Mesendoderm (in vitro differentiated cells): ENCODE results near the gene WNT9B.

Experiments
- DNase-seq: peaks from one replicate; pipeline ENCODE4 v3.0.0; 2013
- H2AK5ac ChIP-seq: 2 replicates; pipeline ENCODE4 v1.6.1; 2013; ENCODE audit warnings: low read length, inconsistent platforms
- H2BK120ac ChIP-seq: 2 replicates; pipeline ENCODE4 v1.6.1; 2013; ENCODE audit warnings: low read depth, mild to moderate bottlenecking, low read length, moderate library complexity, mixed read lengths
- H2BK15ac ChIP-seq: replicated peaks from 2 replicates; pipeline ENCODE4 v1.6.1; 2013; ENCODE audit warnings: low read depth, mild to moderate bottlenecking, moderate library complexity
- H2BK5ac ChIP-seq: 2 replicates; pipeline ENCODE4 v1.6.1; 2013; ENCODE audit warnings: low read length, inconsistent platforms
- H3K18ac ChIP-seq: 2 replicates; pipeline ENCODE4 v1.6.1; 2013; ENCODE audit warnings: mild to moderate bottlenecking, low read length, mixed read lengths
- H3K23ac ChIP-seq: one replicate; pipeline ENCODE4 v1.6.1; 2013; ENCODE audit warnings: low read length
- H3K27ac ChIP-seq: 2 replicates; pipeline ENCODE4 v1.5.1; 2013; ENCODE audit warnings: low read depth, mild to moderate bottlenecking, inconsistent platforms, low read length, moderate library complexity
- H3K27me3 ChIP-seq: 2 replicates; pipeline ENCODE4 v1.6.1; 2013; ENCODE audit warnings: low read length, control low read depth, mild to moderate bottlenecking, inconsistent platforms; ENCODE audit not compliant: insufficient read depth, poor library complexity
- H3K36me3 ChIP-seq: 2 replicates; pipeline ENCODE4 v1.6.1; 2013; ENCODE audit warnings: low read length, inconsistent platforms; ENCODE audit not compliant: control insufficient read depth, insufficient read depth
- H3K4ac ChIP-seq: one replicate; pipeline ENCODE4 v1.6.1; 2013; ENCODE audit warnings: low read depth, mild to moderate bottlenecking, low read length, moderate library complexity
- H3K4me1 ChIP-seq: 2 replicates; pipeline ENCODE4 v1.6.1; 2013; ENCODE audit warnings: low read depth, low read length, inconsistent platforms; ENCODE audit not compliant: control insufficient read depth
- H3K4me2 ChIP-seq: 2 replicates; pipeline ENCODE4 v1.6.1; 2013; ENCODE audit warnings: low read length
- H3K4me3 ChIP-seq: 2 replicates; pipeline ENCODE4 v1.5.1; 2013; ENCODE audit warnings: mild to moderate bottlenecking, low read length
- H3K56ac ChIP-seq: one replicate; pipeline ENCODE4 v1.6.1; 2013; ENCODE audit warnings: low read length
- H3K79me1 ChIP-seq: 2 replicates; pipeline ENCODE4 v1.6.1; 2013; ENCODE audit warnings: low read length, inconsistent platforms
- H3K79me2 ChIP-seq: 2 replicates; pipeline ENCODE4 v1.6.1; 2013; ENCODE audit warnings: mild to moderate bottlenecking, low read length; ENCODE audit not compliant: control insufficient read depth, insufficient read depth
- H3K9ac ChIP-seq: 2 replicates; pipeline ENCODE4 v1.6.1; 2013; ENCODE audit warnings: low read length, inconsistent platforms
- H4K5ac ChIP-seq: one replicate; pipeline ENCODE4 v1.6.1; 2013; ENCODE audit warnings: low read length
- H4K8ac ChIP-seq: one replicate; pipeline ENCODE4 v1.6.1; 2013; ENCODE audit warnings: low read depth, mild to moderate bottlenecking, control low read depth, low read length, moderate library complexity
- WGBS: extraction: QIAGEN DNeasy Blood & Tissue Kit; methylation state at CpG from one replicate; pipeline ENCODE4 v1.1.7; 2013; ENCODE audit warnings: low lambda C conversion rate, missing lambda C conversion rate; ENCODE audit not compliant: insufficient coverage; ENCODE audit errors: extremely low coverage; 5-methylcytosine and 5-hydroxymethylcytosine counted together

The WNT9B gene

DNA sequence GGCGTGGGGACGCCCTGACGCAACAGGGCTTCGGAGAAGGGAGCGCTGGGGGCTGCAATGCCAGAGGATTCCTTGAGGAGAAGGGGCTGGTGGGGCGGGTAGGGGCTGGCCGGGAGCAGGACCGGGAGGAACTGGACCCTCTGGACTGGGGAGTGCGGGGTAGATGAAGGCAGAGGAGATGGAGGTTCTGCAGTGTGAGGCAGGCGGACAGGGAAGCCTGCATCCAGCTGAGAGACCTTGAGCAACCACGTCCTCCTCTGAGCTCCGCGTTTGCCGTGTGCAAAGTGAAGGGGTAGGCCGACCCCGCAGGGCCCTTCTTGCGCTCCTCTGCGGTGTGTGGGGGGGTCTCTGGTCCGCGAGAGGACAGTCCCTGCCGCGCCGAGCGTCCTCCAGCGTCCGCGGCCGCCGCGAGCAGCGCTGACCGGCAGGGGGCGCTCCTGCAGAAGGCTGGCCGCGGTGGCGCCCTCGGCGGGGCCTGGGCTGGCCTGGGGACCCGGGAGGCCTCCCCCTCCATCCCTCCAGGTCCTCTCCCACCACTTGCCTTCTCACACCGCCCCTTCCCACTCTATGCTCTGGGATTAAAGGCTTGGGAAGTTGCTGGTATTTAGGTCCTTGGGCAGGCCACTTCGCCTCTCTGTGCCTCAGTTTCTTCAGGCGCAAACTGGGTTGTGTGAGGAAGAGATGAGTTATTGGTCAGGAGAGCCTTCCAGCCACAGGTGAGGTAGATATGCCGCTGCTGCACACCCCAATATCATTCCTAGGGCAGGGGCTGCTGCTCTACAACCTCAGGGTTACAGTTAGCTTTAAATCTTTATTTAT lies 9.6 kb upstream of the WNT9B start:
- H3K18ac ChIP-seq, result no peak overlapping the region
- H3K27me3 ChIP-seq, result peaks cover 2% of the 10 kb centered on the region
- H2BK5ac ChIP-seq, result no peak overlapping the region
- no peak overlapping the region for H4K8ac ChIP-seq
- no peak overlapping the region for H2AK5ac ChIP-seq
- DNase-seq, result peak; percentile 54
- H3K4me2 ChIP-seq, result peak overlapping the region; percentile 23
- peak overlapping the region; percentile 73 for H3K56ac ChIP-seq
- H3K79me2 ChIP-seq, result no peaks in the 10 kb centered on the region
- no peak overlapping the region for H3K4ac ChIP-seq
- whole genome bisulfite sequencing, result no CpG with 5 or more reads among the region's 43 CpGs
- no peak overlapping the region for H3K4me3 ChIP-seq
- no peak overlapping the region for H2BK15ac ChIP-seq
- H3K9ac ChIP-seq, result peak overlapping the region; percentile 44
- no peak overlapping the region for H2BK120ac ChIP-seq
- no peak overlapping the region for H3K27ac ChIP-seq
- no peak overlapping the region for H4K5ac ChIP-seq
- no peak overlapping the region for H3K23ac ChIP-seq
- no peaks in the 10 kb centered on the region for H3K79me1 ChIP-seq
- no peaks in the 10 kb centered on the region for H3K4me1 ChIP-seq
- no peaks in the 10 kb centered on the region for H3K36me3 ChIP-seq

DNA sequence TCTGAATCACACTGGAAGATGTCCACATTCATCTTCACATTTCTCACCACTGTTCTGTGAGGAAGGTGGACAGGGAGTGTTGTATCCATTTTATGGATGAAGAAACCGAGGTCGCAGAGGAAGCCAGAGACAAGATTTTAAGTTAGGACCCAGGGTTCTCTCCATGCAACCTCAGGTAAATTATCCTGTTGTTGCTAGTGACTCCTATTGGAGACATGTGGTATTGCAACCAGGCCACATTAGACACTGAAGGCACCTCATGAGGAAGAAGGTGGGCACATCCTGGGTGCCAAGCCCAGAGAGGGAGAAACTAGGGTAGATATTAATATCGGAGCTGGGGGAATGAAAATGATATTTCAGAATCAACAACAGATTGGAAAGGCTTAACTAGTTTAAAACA lies 8.5 kb upstream of the WNT9B start:
- no CpG with 5 or more reads among the region's 3 CpGs for WGBS
- Histone ChIP-seq H3K27ac (no peak overlapping the region), H3K4ac (no peak overlapping the region), H3K18ac (no peak overlapping the region), H3K79me1 (no peaks in the 10 kb centered on the region), H3K27me3 (peaks cover 2% of the 10 kb centered on the region), H2BK5ac (no peak overlapping the region), H3K79me2 (no peaks in the 10 kb centered on the region), H2BK120ac (no peak overlapping the region), H3K4me3 (no peak overlapping the region), H2BK15ac (no peak overlapping the region), H3K4me1 (no peaks in the 10 kb centered on the region), H2AK5ac (no peak overlapping the region), H3K23ac (no peak overlapping the region), H4K8ac (no peak overlapping the region), H4K5ac (no peak overlapping the region), H3K4me2 (no peak overlapping the region), H3K56ac (no peak overlapping the region), H3K36me3 (no peaks in the 10 kb centered on the region), H3K9ac (no peak overlapping the region)
- DNase-seq, result peak; percentile 53

GRCh38 chr17:46847204-46848191 lies 3.9 kb upstream of the WNT9B start:
- no peak overlapping the region for H3K4ac ChIP-seq
- no peak overlapping the region for H3K18ac ChIP-seq
- no peaks in the 10 kb centered on the region for H3K79me2 ChIP-seq
- no peak overlapping the region for H2BK15ac ChIP-seq
- H3K27ac ChIP-seq, result no peak overlapping the region
- H2BK120ac ChIP-seq, result no peak overlapping the region
- H3K4me2 ChIP-seq, result no peak overlapping the region
- H3K23ac ChIP-seq, result no peak overlapping the region
- no peaks in the 10 kb centered on the region for H3K79me1 ChIP-seq
- H3K56ac ChIP-seq, result no peak overlapping the region
- H3K27me3 ChIP-seq, result peaks cover 3% of the 10 kb centered on the region
- no CpG with 5 or more reads among the region's 8 CpGs for WGBS
- no peaks in the 10 kb centered on the region for H3K4me1 ChIP-seq
- no peak overlapping the region for H3K4me3 ChIP-seq
- no peak overlapping the region for H4K8ac ChIP-seq
- H3K36me3 ChIP-seq, result no peaks in the 10 kb centered on the region
- H2AK5ac ChIP-seq, result no peak overlapping the region
- no peak for DNase-seq
- H4K5ac ChIP-seq, result no peak overlapping the region
- H2BK5ac ChIP-seq, result no peak overlapping the region
- H3K9ac ChIP-seq, result no peak overlapping the region

- DNase-seq, result no peak
- Histone ChIP-seq H3K4me3 (no peak overlapping the region), H3K79me1 (no peaks in the 10 kb centered on the region), H3K18ac (no peak overlapping the region), H3K4me1 (no peaks in the 10 kb centered on the region), H4K5ac (no peak overlapping the region), H3K56ac (no peak overlapping the region), H3K79me2 (no peaks in the 10 kb centered on the region), H2BK5ac (no peak overlapping the region), H2BK15ac (no peak overlapping the region), H3K4me2 (no peak overlapping the region), H4K8ac (no peak overlapping the region), H3K36me3 (no peaks in the 10 kb centered on the region), H2BK120ac (no peak overlapping the region), H3K27me3 (peaks cover 3% of the 10 kb centered on the region), H2AK5ac (no peak overlapping the region), H3K4ac (no peak overlapping the region), H3K9ac (no peak overlapping the region), H3K23ac (no peak overlapping the region), H3K27ac (no peak overlapping the region)
- WGBS, result no CpG with 5 or more reads among the region's 6 CpGs
Measured at GRCh38 chr17:46848534-46848933, 2.8 kb upstream of the WNT9B start.

DNA sequence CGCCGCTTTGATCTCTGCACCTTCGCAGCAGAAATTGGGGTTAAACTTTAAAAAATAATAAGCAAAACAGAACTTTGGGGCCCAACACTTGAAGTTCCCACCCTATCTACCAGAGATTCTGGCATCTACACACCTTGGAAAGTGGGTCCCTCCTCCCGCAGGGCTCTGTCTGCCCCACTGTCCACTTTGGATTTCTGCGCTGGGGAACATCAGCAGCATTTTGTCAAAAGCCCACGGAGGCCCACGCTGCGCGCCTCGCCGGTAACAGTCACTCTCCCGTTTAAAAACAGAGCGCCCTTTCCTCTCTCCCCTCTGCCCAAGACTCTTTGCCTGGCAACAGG lies 725 bp upstream of the WNT9B start:
- H3K4me3 ChIP-seq, result no peak overlapping the region

More for the DNA sequence above, 725 bp upstream of the WNT9B start:
- no CpG with 5 or more reads among the region's 13 CpGs for WGBS
- H3K79me1 ChIP-seq, result no peaks in the 10 kb centered on the region
- peak overlapping the region; percentile 56 for H3K9ac ChIP-seq
- no peaks in the 10 kb centered on the region for H3K36me3 ChIP-seq
- peak overlapping the region; percentile 80 for H3K56ac ChIP-seq
- H2AK5ac ChIP-seq, result no peak overlapping the region
- no peaks in the 10 kb centered on the region for H3K4me1 ChIP-seq
- peak overlapping the region; percentile 92 for H3K4me2 ChIP-seq
- no peak overlapping the region for H4K5ac ChIP-seq
- H3K18ac ChIP-seq, result no peak overlapping the region
- no peak overlapping the region for H3K4ac ChIP-seq
- no peak overlapping the region for H4K8ac ChIP-seq
- no peak overlapping the region for H3K27ac ChIP-seq
- H2BK5ac ChIP-seq, result no peak overlapping the region
- H2BK15ac ChIP-seq, result no peak overlapping the region
- H3K79me2 ChIP-seq, result no peaks in the 10 kb centered on the region
- no peak overlapping the region for H2BK120ac ChIP-seq
- H3K27me3 ChIP-seq, result peaks cover 3% of the 10 kb centered on the region
- peak overlapping the region; percentile 68 for H3K23ac ChIP-seq
- no peak for DNase-seq
